Aortic smooth muscle cell (primary cell): ENCODE measurements around the gene SLC38A11. TPM values are rescaled to one million over a fixed set of nuclear protein-coding genes. Genes with fewer than 3 reads are reported as not detected.

Experiments used
- total RNA-seq: library from RNA; depleted of rRNA; stranded (reverse); fragments of >200 nt; gene quantifications from 2 replicates; pipeline ENCODE4 v1.2.3, GENCODE V29; 2014

SLC38A11 gene
- total RNA-seq, result 0.06 TPM in 1 of 2 replicates, not detected in the other

GRCh38 chr2:164954954-164955701, at the start of gene SLC38A11:
SLC38A11 (minus strand) TSS chr2:164955525; CDS start chr2:164955247, 278 bp downstream.

Other genes with a start within 250 kb of the SLC38A11 start
- gene COBLL1, start 113.7 kb downstream of the SLC38A11 start, total RNA-seq, result 3.6 and 8.7 TPM in 2 replicates
- gene SCN3A, start 248.5 kb upstream of the SLC38A11 start, total RNA-seq, result 0.13 and 0.62 TPM in 2 replicates